Panc1 (cell line): ENCODE measurements around the gene BACH2. TPM values are rescaled to one million over a fixed set of nuclear protein-coding genes. Genes with fewer than 3 reads are reported as not detected.
A peak's percentile ranks its signal among the peaks of the same experiment; 100 is the strongest.

Experiments
- ATAC-seq: fragments of 200-7000 bp; cut with Tn5 transposase; 2 replicates; pipeline ENCODE4 v1.9.1; 2020; ENCODE audit warnings: mild to moderate bottlenecking, moderate library complexity
- BruUV-seq: library from RNA; stranded (reverse); fragments of 400-500 nt; replicated peaks from 2 replicates; lab custom pipeline; 2021; lab: Mats Ljungman, UMichigan
- CTCF ChIA-PET: fragments of 300-600 bp; sonication (Branson Sonifier 250); formaldehyde crosslinking; loops from one replicate; lab custom pipeline; 2022; ENCODE audit warnings: antibody characterized with exemption; lab: Charles Lee
- POLR2A ChIA-PET: fragments of 300-600 bp; sonication (Branson Sonifier 250); formaldehyde crosslinking; loops from one replicate; lab custom pipeline; 2022; ENCODE audit warnings: antibody characterized with exemption; lab: Charles Lee
- DNase-seq: peaks from one replicate; pipeline ENCODE4 v3.0.0-alpha.2; 2010; ENCODE audit warnings: low read depth, low spot score
- H3K27ac ChIP-seq: 2 replicates; pipeline ENCODE4 v1.5.1; 2011; ENCODE audit warnings: mild to moderate bottlenecking, low read length, inconsistent platforms
- H3K27me3 ChIP-seq: fragments of 200-500 bp; sonication (Bioruptor generic); 2 replicates; pipeline ENCODE4 v1.6.0; 2014; ENCODE audit warnings: low read length, inconsistent platforms; ENCODE audit not compliant: control insufficient read depth, insufficient read depth
- H3K36me3 ChIP-seq: fragments of 200-500 bp; sonication (Bioruptor generic); 2 replicates; pipeline ENCODE4 v1.5.1; 2014; ENCODE audit warnings: inconsistent platforms, mild to moderate bottlenecking, low read length, moderate library complexity; ENCODE audit not compliant: control insufficient read depth, insufficient read depth
- H3K4me1 ChIP-seq: 2 replicates; pipeline ENCODE4 v1.5.1; 2011; ENCODE audit warnings: inconsistent platforms, mild to moderate bottlenecking, low read length, moderate library complexity; ENCODE audit not compliant: control insufficient read depth, insufficient read depth
- H3K4me3 ChIP-seq, 2 experiments: 2 replicates each; pipeline ENCODE4 v1.5.1; 2011 to 2012; ENCODE audit warnings: low read depth in 2 of 2, low read length in 2 of 2, mild to moderate bottlenecking in 2 of 2, inconsistent platforms in 1 of 2, moderate library complexity in 1 of 2
- H3K9me3 ChIP-seq: fragments of 200-500 bp; sonication (Bioruptor generic); 2 replicates; pipeline ENCODE4 v1.5.1; 2014; ENCODE audit warnings: low read depth, mild to moderate bottlenecking, inconsistent platforms, low read length, moderate library complexity; ENCODE audit not compliant: control insufficient read depth, insufficient read depth
- CTCF ChIP-seq: fragments of 450-650 bp; IDR thresholded peaks from 2 replicates; pipeline ENCODE4 v1.5.1; 2017; ENCODE audit warnings: mild to moderate bottlenecking
- POLR2AphosphoS5 ChIP-seq: IDR thresholded peaks from 2 replicates; pipeline ENCODE4 v1.6.1; 2012; ENCODE audit warnings: mild to moderate bottlenecking, low read depth, low read length, moderate library complexity
- SIN3A ChIP-seq: IDR thresholded peaks from 2 replicates; pipeline ENCODE4 v1.6.1; 2012; ENCODE audit warnings: low read depth, mild to moderate bottlenecking, low read length, moderate library complexity, borderline replicate concordance; ENCODE audit not compliant: insufficient read depth
- TCF7L2 ChIP-seq: IDR thresholded peaks from 2 replicates; pipeline ENCODE4 v1.6.1; 2011; ENCODE audit warnings: mild to moderate bottlenecking, low read depth, low read length, inconsistent platforms
- in situ Hi-C: cut with HindIII; loops from 2 replicates; pipeline ENCODE4 v1.10.0; 2016; ENCODE audit warnings: low sequenced_read_pairs, low pct_unique_long_range_greater_than_20kb
- intact Hi-C: fragments of 100-400 bp; cut with micrococcal nuclease; formaldehyde crosslinking; loops from one replicate; pipeline ENCODE4 v1.10.0; 2022; ENCODE audit not compliant: unreplicated experiment
- total RNA-seq: library from RNA; stranded (reverse); gene quantifications from one replicate; pipeline ENCODE4 v1.2.1, GENCODE V29; 2021; ENCODE audit not compliant: unreplicated experiment
- TF ChIP-seq, protein P1 (sequence below), 2 experiments: IDR thresholded peaks; 2 replicates each; pipeline ENCODE4 v1.6.1; 2011 to 2012; ENCODE audit warnings: low read depth in 2 of 2, control low read depth in 1 of 2, low read length in 1 of 2, mild to moderate bottlenecking in 1 of 2, moderate library complexity in 1 of 2; ENCODE audit not compliant: insufficient read depth in 1 of 2

BACH2 gene
- total RNA-seq, 1 experiment from 2014 or later: 1.6 TPM

- in situ Hi-C loops (no loop called here), intact Hi-C loops (no loop called here)
- TF ChIP-seq CTCF (no peak), POLR2AphosphoS5 (no peak), SIN3A (no peak), TCF7L2 (no peak)
- TF ChIP-seq, protein P1, sequence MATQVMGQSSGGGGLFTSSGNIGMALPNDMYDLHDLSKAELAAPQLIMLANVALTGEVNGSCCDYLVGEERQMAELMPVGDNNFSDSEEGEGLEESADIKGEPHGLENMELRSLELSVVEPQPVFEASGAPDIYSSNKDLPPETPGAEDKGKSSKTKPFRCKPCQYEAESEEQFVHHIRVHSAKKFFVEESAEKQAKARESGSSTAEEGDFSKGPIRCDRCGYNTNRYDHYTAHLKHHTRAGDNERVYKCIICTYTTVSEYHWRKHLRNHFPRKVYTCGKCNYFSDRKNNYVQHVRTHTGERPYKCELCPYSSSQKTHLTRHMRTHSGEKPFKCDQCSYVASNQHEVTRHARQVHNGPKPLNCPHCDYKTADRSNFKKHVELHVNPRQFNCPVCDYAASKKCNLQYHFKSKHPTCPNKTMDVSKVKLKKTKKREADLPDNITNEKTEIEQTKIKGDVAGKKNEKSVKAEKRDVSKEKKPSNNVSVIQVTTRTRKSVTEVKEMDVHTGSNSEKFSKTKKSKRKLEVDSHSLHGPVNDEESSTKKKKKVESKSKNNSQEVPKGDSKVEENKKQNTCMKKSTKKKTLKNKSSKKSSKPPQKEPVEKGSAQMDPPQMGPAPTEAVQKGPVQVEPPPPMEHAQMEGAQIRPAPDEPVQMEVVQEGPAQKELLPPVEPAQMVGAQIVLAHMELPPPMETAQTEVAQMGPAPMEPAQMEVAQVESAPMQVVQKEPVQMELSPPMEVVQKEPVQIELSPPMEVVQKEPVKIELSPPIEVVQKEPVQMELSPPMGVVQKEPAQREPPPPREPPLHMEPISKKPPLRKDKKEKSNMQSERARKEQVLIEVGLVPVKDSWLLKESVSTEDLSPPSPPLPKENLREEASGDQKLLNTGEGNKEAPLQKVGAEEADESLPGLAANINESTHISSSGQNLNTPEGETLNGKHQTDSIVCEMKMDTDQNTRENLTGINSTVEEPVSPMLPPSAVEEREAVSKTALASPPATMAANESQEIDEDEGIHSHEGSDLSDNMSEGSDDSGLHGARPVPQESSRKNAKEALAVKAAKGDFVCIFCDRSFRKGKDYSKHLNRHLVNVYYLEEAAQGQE (IDR thresholded peaks at IDR 0.05; ENCODE audit: insufficient read depth in 1 of 2, low read depth in 2 of 2, low read length in 1 of 2): no peak
- H3K4me1 ChIP-seq: no peaks in the 10 kb centered on the region
- ATAC-seq (peak; percentile 78), DNase-seq (peak; percentile 18)
- no peak overlapping the region for H3K4me3 ChIP-seq
- ChIA-PET POLR2A (no interaction called here), CTCF (no interaction called here)
- peaks cover 3% of the 10 kb centered on the region; the same call in 1 of the 2 replicates for H3K9me3 ChIP-seq
- no peak overlapping the region for H3K27ac ChIP-seq
- no TSS peak for BruUV-seq
- no peaks in the 10 kb centered on the region for H3K27me3 ChIP-seq
- no peaks in the 10 kb centered on the region for H3K36me3 ChIP-seq
Observed at GRCh38 chr6:90256698-90257485, 39.8 kb downstream of the BACH2 start.

GRCh38 chr6:90253631-90254030 lies 43.0 kb downstream of the BACH2 start:
- Histone ChIP-seq H3K27me3 (no peaks in the 10 kb centered on the region), H3K27ac (no peak overlapping the region), H3K4me3 (no peak overlapping the region), H3K36me3 (no peaks in the 10 kb centered on the region), H3K9me3 (peaks cover 3% of the 10 kb centered on the region; the same call in 1 of the 2 replicates), H3K4me1 (no peaks in the 10 kb centered on the region)
- DNase-seq (no peak), ATAC-seq (no peak)
- in situ Hi-C loops: no loop called here
- BruUV-seq: no TSS peak
- TF ChIP-seq CTCF (no peak), SIN3A (no peak), POLR2AphosphoS5 (no peak), TCF7L2 (no peak)
- TF ChIP-seq, protein P1 (IDR thresholded peaks at IDR 0.05; ENCODE audit: insufficient read depth in 1 of 2, low read depth in 2 of 2, low read length in 1 of 2): no peak
- ChIA-PET POLR2A (no interaction called here), CTCF (no interaction called here)
- intact Hi-C loops: no loop called here
